ENCODE measurements around the gene RGS18.

The RGS18 gene

GRCh38 chr1:192170196-192170984, 12.1 kb downstream of the RGS18 start:
- TF ChIP-seq CTCF (conservative IDR thresholded peaks at IDR 0.05; ENCODE audit: control insufficient read depth, insufficient read depth, low read depth, low read length) = no peak
- H3K4me3 ChIP-seq (ENCODE audit: control insufficient read depth, low read depth, low read length) = no peak overlapping the region
- DNase-seq (ENCODE audit: low read depth) = no peak

DNA sequence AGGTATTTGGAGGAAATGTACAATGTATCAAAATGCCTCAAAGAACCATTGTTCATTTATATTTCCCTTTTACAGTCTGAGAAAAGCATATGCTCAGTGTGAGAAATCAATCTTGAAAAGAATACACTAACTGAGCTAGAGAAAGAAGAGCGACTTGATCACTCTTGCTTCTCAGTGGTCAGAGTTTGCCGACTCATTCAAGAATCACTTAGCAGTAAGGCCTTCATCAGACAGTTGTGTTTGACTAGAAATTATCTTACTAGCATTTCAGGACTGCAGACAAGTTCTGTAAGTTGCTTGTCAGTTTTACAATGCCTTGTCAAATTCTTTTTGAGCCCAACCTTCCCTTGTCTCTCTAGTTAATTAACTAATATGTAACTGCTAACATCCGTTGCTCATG, 12.9 kb downstream of the RGS18 start:
- H3K4me3 ChIP-seq (ENCODE audit: control insufficient read depth, low read depth, low read length) = no peak overlapping the region
- TF ChIP-seq CTCF (conservative IDR thresholded peaks at IDR 0.05; ENCODE audit: control insufficient read depth, insufficient read depth, low read depth, low read length) = no peak
- no peak for DNase-seq (ENCODE audit: low read depth)

GRCh38 chr1:192175971-192176370, 17.7 kb downstream of the RGS18 start:
- no peak overlapping the region for H3K4me3 ChIP-seq (ENCODE audit: control insufficient read depth, low read depth, low read length)
- TF ChIP-seq CTCF (conservative IDR thresholded peaks at IDR 0.05; ENCODE audit: control insufficient read depth, insufficient read depth, low read depth, low read length) = no peak
- DNase-seq (ENCODE audit: low read depth) = no peak

DNA sequence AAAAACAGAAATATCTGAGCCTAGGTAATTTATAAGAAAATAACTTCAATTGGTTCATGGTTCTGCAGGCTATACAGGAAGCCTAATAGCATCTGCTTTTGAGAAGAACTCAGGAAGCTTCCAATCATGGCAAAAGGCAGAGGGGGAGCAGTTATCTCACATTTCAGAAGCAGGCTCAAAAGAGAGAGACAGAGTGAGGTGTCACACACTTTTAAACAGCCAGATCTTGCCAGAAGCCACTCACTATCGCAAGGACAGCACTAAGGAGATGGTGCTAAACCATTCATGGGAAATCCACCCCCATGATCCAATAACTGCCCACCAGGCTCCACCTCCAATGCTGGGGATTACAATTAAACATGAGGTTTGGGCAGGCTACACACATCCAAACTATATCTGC, 25.5 kb downstream of the RGS18 start:
- H3K4me3 ChIP-seq (ENCODE audit: control insufficient read depth, low read depth, low read length) = no peak overlapping the region
- no peak for TF ChIP-seq CTCF (conservative IDR thresholded peaks at IDR 0.05; ENCODE audit: control insufficient read depth, insufficient read depth, low read depth, low read length)
- DNase-seq (ENCODE audit: low read depth) = no peak

GRCh38 chr1:192186197-192186596, 27.9 kb downstream of the RGS18 start:
- no peak for TF ChIP-seq CTCF (conservative IDR thresholded peaks at IDR 0.05; ENCODE audit: control insufficient read depth, insufficient read depth, low read depth, low read length)
- no peak for DNase-seq (ENCODE audit: low read depth)
- H3K4me3 ChIP-seq (ENCODE audit: control insufficient read depth, low read depth, low read length) = no peak overlapping the region

DNA sequence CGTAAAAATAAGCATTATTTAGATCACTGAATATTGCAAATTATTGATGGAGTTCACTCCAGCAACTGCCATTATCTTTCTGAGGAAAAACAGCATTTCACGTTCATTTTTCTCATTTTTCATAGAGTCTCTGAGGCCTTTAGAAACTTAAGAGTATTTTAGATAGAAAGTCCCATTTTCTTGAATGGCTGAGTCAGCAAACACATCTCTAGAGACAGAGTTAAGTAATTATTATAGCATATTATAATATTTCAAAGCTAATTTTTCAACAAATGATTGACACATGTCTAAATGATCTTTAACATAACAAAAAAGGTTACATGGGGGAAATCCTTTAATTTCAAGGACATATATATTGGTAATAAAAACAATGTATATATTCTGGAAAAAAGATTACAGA, 31.8 kb downstream of the RGS18 start:
- no peak for DNase-seq (ENCODE audit: low read depth)
- H3K4me3 ChIP-seq (ENCODE audit: control insufficient read depth, low read depth, low read length) = no peak overlapping the region
- no peak for TF ChIP-seq CTCF (conservative IDR thresholded peaks at IDR 0.05; ENCODE audit: control insufficient read depth, insufficient read depth, low read depth, low read length)
